ENCODE measurements around the gene PPARG. TPM values are rescaled to one million over a fixed set of nuclear protein-coding genes. Genes with fewer than 3 reads are reported as not detected.
"Not testable (repeated sequence)": the region's sequence is repeated elsewhere in the genome, so short reads cannot be mapped to it uniquely, and the experiment has no call there.

Gene PPARG
- polyA plus RNA-seq, 1 experiment: 3.5 TPM

DNA sequence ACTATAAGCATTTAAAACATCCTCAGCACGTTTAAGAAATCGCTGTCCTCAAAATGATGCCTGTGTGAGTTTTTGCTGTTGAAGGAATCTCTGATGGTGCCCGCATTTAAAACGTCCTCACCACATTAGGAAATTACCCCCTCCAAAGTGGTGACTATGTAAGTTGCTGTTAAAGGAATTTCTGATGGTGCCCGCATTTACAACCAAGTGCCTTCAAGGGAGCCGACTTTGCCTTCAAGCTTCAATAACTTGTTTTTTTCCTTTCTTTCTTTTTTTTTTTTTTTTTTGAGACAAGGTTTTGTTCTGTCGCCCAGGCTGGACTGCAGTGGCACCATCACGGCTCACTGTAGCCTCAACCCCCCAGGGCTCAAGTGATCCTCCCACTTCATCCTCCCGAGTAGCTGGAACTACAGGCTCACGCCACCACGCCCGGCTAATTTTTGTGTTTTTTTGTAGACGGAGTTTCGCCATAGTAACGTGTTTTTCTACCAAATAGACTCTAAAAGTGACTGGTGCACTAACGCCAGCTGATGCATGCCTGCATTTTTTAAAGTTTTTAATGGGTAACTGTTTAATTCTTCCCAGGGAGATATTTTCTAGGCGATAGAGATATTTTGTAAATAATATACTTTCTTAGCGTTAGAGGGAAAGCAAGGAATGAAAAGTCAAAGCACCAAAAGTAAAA is 176.4 kb downstream of the PPARG start:
- Histone ChIP-seq H3K36me3 (ENCODE audit: control insufficient read depth, insufficient read depth, low read length) (no peaks in the 10 kb centered on the region), H3K4me3 (ENCODE audit: low read depth, low read length) (no peak overlapping the region), H3K27me3 (ENCODE audit: control insufficient read depth, insufficient read depth, low read length) (no peaks in the 10 kb centered on the region)
- no peak for DNase-seq (ENCODE audit: low read depth)
- CTCF ChIA-PET: interaction anchor here (1.3 kb wide), 1 partner anchor 330 kb away, joined by 3 read pairs; no protein-coding TSS in a partner anchor
- POLR2A ChIA-PET: no interaction called here
- TF ChIP-seq CTCF (IDR thresholded peaks at IDR 0.05; ENCODE audit: insufficient read depth, low read depth, low read length): no peak

- TF ChIP-seq CTCF (IDR thresholded peaks at IDR 0.05; ENCODE audit: insufficient read depth, low read depth, low read length): no peak
- POLR2A ChIA-PET: no interaction called here
- H3K27me3 ChIP-seq (ENCODE audit: control insufficient read depth, insufficient read depth, low read length): no peaks in the 10 kb centered on the region
- no peak for DNase-seq (ENCODE audit: low read depth)
- CTCF ChIA-PET: interaction anchor here (1.3 kb wide), 1 partner anchor 331 kb away, joined by 3 read pairs; no protein-coding TSS in a partner anchor
- H3K4me3 ChIP-seq (ENCODE audit: low read depth, low read length): no peak overlapping the region
- H3K36me3 ChIP-seq (ENCODE audit: control insufficient read depth, insufficient read depth, low read length): no peaks in the 10 kb centered on the region
These were observed 177.0 kb downstream of the PPARG start for GRCh38 chr3:12465836-12466225.

DNA sequence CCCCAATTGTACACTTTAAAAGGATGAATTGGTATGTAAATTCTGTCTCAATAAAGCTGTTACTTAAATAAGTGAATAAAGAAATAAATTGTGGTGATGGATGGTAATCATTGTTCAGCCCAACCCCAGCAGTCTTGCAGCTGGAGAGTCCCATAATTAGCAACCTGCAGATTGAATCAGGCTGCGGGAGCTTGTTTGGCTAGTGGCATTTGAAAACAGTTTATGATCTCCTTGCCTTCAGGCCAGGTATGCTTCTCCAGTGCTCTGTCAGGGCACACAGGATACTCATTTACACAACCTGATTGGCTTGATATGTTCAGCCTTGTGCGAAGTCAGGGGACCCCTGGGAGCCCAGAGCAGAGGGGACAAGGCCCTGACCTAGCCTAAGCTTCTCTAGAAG is 178.9 kb downstream of the PPARG start:
- Histone ChIP-seq H3K27me3 (ENCODE audit: control insufficient read depth, insufficient read depth, low read length) (no peaks in the 10 kb centered on the region), H3K36me3 (ENCODE audit: control insufficient read depth, insufficient read depth, low read length) (no peaks in the 10 kb centered on the region), H3K4me3 (ENCODE audit: low read depth, low read length) (no peak overlapping the region)
- ChIA-PET POLR2A (no interaction called here), CTCF (no interaction called here)
- TF ChIP-seq CTCF (IDR thresholded peaks at IDR 0.05; ENCODE audit: insufficient read depth, low read depth, low read length): no peak
- DNase-seq (ENCODE audit: low read depth): no peak

- no peaks in the 10 kb centered on the region for H3K27me3 ChIP-seq (ENCODE audit: control insufficient read depth, insufficient read depth, low read length)
- DNase-seq (ENCODE audit: low read depth): no peak
- POLR2A ChIA-PET: no interaction called here
- no peaks in the 10 kb centered on the region for H3K36me3 ChIP-seq (ENCODE audit: control insufficient read depth, insufficient read depth, low read length)
- H3K4me3 ChIP-seq (ENCODE audit: low read depth, low read length): no peak overlapping the region
- no peak for TF ChIP-seq CTCF (IDR thresholded peaks at IDR 0.05; ENCODE audit: insufficient read depth, low read depth, low read length)
- CTCF ChIA-PET: interaction anchor here (2.4 kb wide), 1 partner anchor 12 kb away, joined by 11 read pairs; no protein-coding TSS in a partner anchor
These were observed 179.4 kb downstream of the PPARG start for GRCh38 chr3:12468276-12468675.

DNA sequence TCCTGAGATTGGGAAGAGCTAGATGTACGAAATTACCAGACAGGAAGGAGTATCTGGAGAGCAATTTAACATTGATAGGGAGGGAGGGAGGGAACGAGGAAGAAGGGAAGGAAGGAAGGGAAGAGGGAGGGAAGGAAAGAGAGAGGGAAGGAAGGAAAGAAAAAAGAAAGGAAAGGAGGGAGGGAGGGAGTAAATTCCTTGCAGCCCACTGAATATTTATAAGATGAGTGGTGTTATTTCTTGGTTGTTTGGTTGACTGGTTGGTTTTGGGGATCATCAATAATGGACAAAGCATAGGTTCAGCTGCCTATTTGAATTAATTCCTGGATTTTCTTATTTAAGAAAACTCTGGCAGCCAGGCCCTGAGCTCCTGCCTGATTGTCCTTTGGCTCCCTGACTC is 179.9 kb downstream of the PPARG start:
- ChIA-PET POLR2A (no interaction called here), CTCF (interaction anchor here (2.4 kb wide), 1 partner anchor 11 kb away, joined by 11 read pairs; no protein-coding TSS in a partner anchor)
- no peaks in the 10 kb centered on the region for H3K36me3 ChIP-seq (ENCODE audit: control insufficient read depth, insufficient read depth, low read length)
- no peak for TF ChIP-seq CTCF (IDR thresholded peaks at IDR 0.05; ENCODE audit: insufficient read depth, low read depth, low read length)
- no peak overlapping the region for H3K4me3 ChIP-seq (ENCODE audit: low read depth, low read length)
- H3K27me3 ChIP-seq (ENCODE audit: control insufficient read depth, insufficient read depth, low read length): no peaks in the 10 kb centered on the region
- no peak for DNase-seq (ENCODE audit: low read depth)

DNA sequence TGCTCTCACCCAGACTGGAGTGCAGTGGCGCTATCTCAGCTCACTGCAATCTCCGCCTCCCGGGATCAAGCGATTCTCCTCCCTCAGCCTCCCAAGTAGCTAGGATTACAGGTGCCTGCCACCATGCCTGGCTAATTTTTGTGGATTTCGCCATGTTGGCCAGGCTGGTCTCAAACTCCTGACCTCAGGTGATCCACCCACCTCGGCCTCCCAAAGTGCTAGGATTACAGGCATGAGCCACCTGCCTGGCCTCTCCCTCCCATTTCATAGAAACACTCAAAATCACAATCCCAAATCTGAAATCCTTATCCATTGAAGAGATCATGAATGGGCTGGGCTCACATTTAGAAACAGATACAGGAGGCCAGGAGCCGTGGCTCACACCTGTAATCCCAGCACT is 180.4 kb downstream of the PPARG start:
- CTCF ChIA-PET: interaction anchor here (0.9 to 2.4 kb wide), 3 partner anchors 11 to 330 kb away, joined by 3 to 11 read pairs (median 5); no protein-coding TSS in a partner anchor
- POLR2A ChIA-PET; DNase-seq (ENCODE audit: low read depth); H3K27me3 ChIP-seq (ENCODE audit: control insufficient read depth, insufficient read depth, low read length); H3K36me3 ChIP-seq (ENCODE audit: control insufficient read depth, insufficient read depth, low read length); H3K4me3 ChIP-seq (ENCODE audit: low read depth, low read length): not testable (repeated sequence)

Measured in BJ (cell line).